Measurements from ENCODE around the gene ING5.
"Not testable (repeated sequence)": the region's sequence is repeated elsewhere in the genome, so short reads cannot be mapped to it uniquely, and the experiment has no call there.

Gene ING5

DNA sequence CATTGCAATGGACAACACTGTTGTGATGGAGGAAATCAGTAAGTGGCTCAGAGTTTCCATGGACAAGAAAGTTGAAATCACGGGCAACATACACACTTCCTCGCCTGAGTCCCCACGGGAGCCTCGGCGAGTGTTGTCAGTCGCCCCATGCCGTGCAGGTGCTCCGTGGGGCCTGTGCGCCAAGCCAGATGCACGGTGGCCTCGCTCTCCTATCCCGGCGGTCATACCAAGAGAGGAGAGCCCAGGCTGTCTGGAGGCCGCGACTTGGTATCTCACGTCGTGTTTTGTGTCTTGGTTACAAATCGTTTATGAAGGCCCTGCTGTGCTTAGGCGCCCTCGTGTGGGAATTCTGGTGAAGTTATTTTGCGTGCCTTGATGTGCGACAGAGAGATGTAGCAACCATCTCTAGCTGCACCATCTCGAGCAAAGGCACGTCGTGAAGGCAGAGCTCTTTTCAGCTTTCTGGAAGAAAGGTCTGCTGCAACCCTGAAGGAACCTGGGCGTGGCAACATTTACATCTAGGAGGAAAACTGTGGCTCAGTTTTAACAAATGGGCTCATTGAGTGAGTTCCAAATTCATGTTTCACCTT lies 42.6 kb upstream of the ING5 start:
- no peak overlapping the region for H3K4me3 ChIP-seq (ENCODE audit: low read depth in 1 of 2, low read length in 2 of 2)
- no peak overlapping the region for H3K4me2 ChIP-seq (ENCODE audit: insufficient read depth, low read length)
- no peaks in the 10 kb centered on the region for H3K4me1 ChIP-seq (ENCODE audit: insufficient read depth, low read length)
- TF ChIP-seq, protein P1, sequence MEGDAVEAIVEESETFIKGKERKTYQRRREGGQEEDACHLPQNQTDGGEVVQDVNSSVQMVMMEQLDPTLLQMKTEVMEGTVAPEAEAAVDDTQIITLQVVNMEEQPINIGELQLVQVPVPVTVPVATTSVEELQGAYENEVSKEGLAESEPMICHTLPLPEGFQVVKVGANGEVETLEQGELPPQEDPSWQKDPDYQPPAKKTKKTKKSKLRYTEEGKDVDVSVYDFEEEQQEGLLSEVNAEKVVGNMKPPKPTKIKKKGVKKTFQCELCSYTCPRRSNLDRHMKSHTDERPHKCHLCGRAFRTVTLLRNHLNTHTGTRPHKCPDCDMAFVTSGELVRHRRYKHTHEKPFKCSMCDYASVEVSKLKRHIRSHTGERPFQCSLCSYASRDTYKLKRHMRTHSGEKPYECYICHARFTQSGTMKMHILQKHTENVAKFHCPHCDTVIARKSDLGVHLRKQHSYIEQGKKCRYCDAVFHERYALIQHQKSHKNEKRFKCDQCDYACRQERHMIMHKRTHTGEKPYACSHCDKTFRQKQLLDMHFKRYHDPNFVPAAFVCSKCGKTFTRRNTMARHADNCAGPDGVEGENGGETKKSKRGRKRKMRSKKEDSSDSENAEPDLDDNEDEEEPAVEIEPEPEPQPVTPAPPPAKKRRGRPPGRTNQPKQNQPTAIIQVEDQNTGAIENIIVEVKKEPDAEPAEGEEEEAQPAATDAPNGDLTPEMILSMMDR (IDR thresholded peaks at IDR 0.05; ENCODE audit: borderline replicate concordance, extremely low read depth, low read length, poor library complexity, severe bottlenecking), result peak; percentile 73
- TF ChIP-seq EZH2 (IDR thresholded peaks at IDR 0.05; ENCODE audit: borderline replicate concordance, low read depth, low read length, severe bottlenecking), result no peak
- peaks cover 15% of the 10 kb centered on the region for H4K20me1 ChIP-seq (ENCODE audit: insufficient read depth, low read length)
- H3K27ac ChIP-seq (ENCODE audit: low read length), result no peak overlapping the region
- H3K9me3 ChIP-seq (ENCODE audit: insufficient read depth, low read length, severe bottlenecking), result no peaks in the 10 kb centered on the region
- no peaks in the 10 kb centered on the region for H3K79me2 ChIP-seq (ENCODE audit: insufficient read depth, low read length)
- peak; percentile 54; the same call in 1 of the 3 replicates for ATAC-seq (ENCODE audit: insufficient read depth, low read depth)
- peak; percentile 53 for DNase-seq
- no peak overlapping the region for H3K9ac ChIP-seq (ENCODE audit: low read depth, low read length)
- H2AFZ ChIP-seq (ENCODE audit: low read depth, low read length), result no peak overlapping the region
- H3K36me3 ChIP-seq (ENCODE audit: insufficient read depth, low read length), result peaks cover 76% of the 10 kb centered on the region
- no peaks in the 10 kb centered on the region for H3K27me3 ChIP-seq (ENCODE audit: insufficient read depth, low read length, poor library complexity)

DNA sequence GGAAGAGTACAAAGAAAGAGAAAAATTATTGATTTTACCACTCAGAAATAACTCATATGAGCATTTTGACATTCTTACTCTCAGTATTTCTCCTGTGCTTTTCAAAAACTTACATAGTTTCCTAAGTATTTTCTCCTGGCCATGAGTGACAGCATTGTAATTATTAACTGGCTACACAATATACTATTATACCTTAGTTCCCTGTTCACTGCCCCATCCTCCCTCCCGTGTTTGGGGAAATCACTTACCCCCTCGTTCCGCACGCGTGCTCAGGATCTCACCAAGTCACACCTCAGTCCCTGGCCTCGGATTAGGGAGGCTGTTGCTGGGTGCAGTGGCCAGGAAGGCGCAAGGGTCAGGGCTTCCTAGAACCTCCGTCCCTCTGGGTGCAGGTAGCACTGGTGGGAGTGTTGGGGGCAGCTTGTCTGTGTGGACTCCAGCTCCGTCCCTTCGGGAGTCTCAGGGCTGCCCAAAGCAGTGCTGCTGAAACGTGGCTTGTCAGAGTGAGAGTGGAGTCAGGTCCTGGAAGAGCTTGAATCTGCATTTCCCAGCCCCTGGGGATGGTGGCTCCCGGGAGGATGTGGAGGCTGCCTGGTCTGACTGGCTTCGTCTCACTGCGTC lies 41.1 kb upstream of the ING5 start:
- H3K9me3 ChIP-seq (ENCODE audit: insufficient read depth, low read length, severe bottlenecking), result no peaks in the 10 kb centered on the region
- H3K36me3 ChIP-seq (ENCODE audit: insufficient read depth, low read length), result peaks cover 62% of the 10 kb centered on the region
- no peaks in the 10 kb centered on the region for H3K79me2 ChIP-seq (ENCODE audit: insufficient read depth, low read length)
- TF ChIP-seq, protein P1 (IDR thresholded peaks at IDR 0.05; ENCODE audit: borderline replicate concordance, extremely low read depth, low read length, poor library complexity, severe bottlenecking), result no peak
- TF ChIP-seq EZH2 (IDR thresholded peaks at IDR 0.05; ENCODE audit: borderline replicate concordance, low read depth, low read length, severe bottlenecking), result no peak
- DNase-seq, result no peak
- H3K4me3 ChIP-seq (ENCODE audit: low read depth in 1 of 2, low read length in 2 of 2), result no peak overlapping the region
- H3K4me1 ChIP-seq (ENCODE audit: insufficient read depth, low read length), result no peaks in the 10 kb centered on the region
- no peak overlapping the region for H3K9ac ChIP-seq (ENCODE audit: low read depth, low read length)
- H3K4me2 ChIP-seq (ENCODE audit: insufficient read depth, low read length), result no peak overlapping the region
- H3K27ac ChIP-seq (ENCODE audit: low read length), result no peak overlapping the region
- H3K27me3 ChIP-seq (ENCODE audit: insufficient read depth, low read length, poor library complexity), result no peaks in the 10 kb centered on the region
- no peak for ATAC-seq (ENCODE audit: insufficient read depth, low read depth)
- H4K20me1 ChIP-seq (ENCODE audit: insufficient read depth, low read length), result peaks cover 11% of the 10 kb centered on the region
- no peak overlapping the region for H2AFZ ChIP-seq (ENCODE audit: low read depth, low read length)

DNA sequence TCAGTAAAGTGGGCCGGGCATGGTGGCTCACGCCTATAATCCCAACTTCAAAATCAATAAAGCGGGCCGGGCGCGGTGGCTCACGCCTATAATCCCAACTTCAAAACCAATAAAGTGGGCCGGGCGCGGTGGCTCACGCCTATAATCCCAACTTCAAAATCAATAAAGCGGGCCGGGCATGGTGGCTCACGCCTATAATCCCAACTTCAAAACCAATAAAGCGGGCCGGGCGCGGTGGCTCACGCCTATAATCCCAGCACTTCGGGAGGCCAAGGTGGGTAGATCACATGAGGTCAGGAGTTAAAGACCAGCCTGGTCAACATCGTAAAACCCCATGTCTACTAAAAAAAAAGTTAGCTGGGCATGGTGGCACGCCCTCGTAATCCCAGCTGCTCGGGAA lies 39.1 kb upstream of the ING5 start:
- H3K4me3 ChIP-seq (ENCODE audit: low read depth in 1 of 2, low read length in 2 of 2); H3K4me1 ChIP-seq (ENCODE audit: insufficient read depth, low read length); H3K27me3 ChIP-seq (ENCODE audit: insufficient read depth, low read length, poor library complexity); H3K9ac ChIP-seq (ENCODE audit: low read depth, low read length); H3K9me3 ChIP-seq (ENCODE audit: insufficient read depth, low read length, severe bottlenecking); H2AFZ ChIP-seq (ENCODE audit: low read depth, low read length); H3K27ac ChIP-seq (ENCODE audit: low read length); H3K79me2 ChIP-seq (ENCODE audit: insufficient read depth, low read length); DNase-seq; H3K4me2 ChIP-seq (ENCODE audit: insufficient read depth, low read length); ATAC-seq (ENCODE audit: insufficient read depth, low read depth): not testable (repeated sequence)
- H4K20me1 ChIP-seq (ENCODE audit: insufficient read depth, low read length), result peaks cover 14% of the 10 kb centered on the region
- peaks cover 63% of the 10 kb centered on the region for H3K36me3 ChIP-seq (ENCODE audit: insufficient read depth, low read length)

DNA sequence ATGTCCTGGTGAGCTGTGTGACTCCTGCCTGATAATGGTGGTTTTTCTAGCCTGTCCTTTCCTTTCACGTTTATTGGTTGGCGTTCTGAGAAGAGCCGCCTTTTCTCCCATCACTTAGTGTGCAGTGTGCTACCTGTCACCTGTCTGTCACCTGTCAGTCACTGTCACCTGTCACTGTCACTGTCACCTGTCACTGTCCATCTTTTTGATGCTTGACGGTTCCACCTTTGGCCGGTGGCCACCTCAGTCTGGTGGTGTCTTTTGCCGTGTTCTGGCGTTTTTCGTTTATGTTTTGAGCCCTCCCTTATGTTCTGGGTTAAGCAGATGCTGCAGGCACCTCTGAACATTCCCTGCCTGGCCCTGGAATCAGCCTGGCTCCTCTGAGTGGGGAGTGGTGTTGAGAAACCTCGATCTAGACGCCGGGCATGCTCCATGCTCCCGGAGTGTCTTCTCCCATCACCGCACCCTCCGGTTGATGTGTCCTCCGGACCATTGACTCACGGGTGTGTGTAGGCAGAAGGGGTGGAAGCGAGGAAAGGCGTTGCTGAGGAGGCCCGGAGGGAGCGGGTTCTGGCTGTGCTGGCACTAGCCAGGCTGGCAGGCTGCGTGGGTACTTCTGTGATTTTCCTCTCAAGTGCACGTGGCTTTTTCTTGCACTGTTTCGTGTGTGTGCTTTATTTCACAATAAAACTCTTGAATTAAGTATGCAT lies 36.0 kb upstream of the ING5 start:
- no peak overlapping the region for H3K4me2 ChIP-seq (ENCODE audit: insufficient read depth, low read length)
- ATAC-seq (ENCODE audit: insufficient read depth, low read depth) (no peak), DNase-seq (no peak)
- H4K20me1 ChIP-seq (ENCODE audit: insufficient read depth, low read length), result peaks cover 8% of the 10 kb centered on the region
- H3K27me3 ChIP-seq (ENCODE audit: insufficient read depth, low read length, poor library complexity), result no peaks in the 10 kb centered on the region
- H3K9me3 ChIP-seq (ENCODE audit: insufficient read depth, low read length, severe bottlenecking), result no peaks in the 10 kb centered on the region
- H3K9ac ChIP-seq (ENCODE audit: low read depth, low read length), result no peak overlapping the region
- no peak overlapping the region for H3K4me3 ChIP-seq (ENCODE audit: low read depth in 1 of 2, low read length in 2 of 2)
- no peaks in the 10 kb centered on the region for H3K4me1 ChIP-seq (ENCODE audit: insufficient read depth, low read length)
- TF ChIP-seq EZH2 (IDR thresholded peaks at IDR 0.05; ENCODE audit: borderline replicate concordance, low read depth, low read length, severe bottlenecking), result no peak
- no peak overlapping the region for H3K27ac ChIP-seq (ENCODE audit: low read length)
- no peaks in the 10 kb centered on the region for H3K79me2 ChIP-seq (ENCODE audit: insufficient read depth, low read length)
- peaks cover 62% of the 10 kb centered on the region for H3K36me3 ChIP-seq (ENCODE audit: insufficient read depth, low read length)
- no peak overlapping the region for H2AFZ ChIP-seq (ENCODE audit: low read depth, low read length)
